Psoas muscle (tissue), 8 donors: ENCODE measurements around the gene ABCC6. TPM values are rescaled to one million over a fixed set of nuclear protein-coding genes. Genes with fewer than 3 reads are reported as not detected.
"Not testable (repeated sequence)": the region's sequence is repeated elsewhere in the genome, so short reads cannot be mapped to it uniquely, and the experiment has no call there.

Experiments
- ATAC-seq, 4 donors: fragments of 200-7000 bp; cut with Tn5 transposase; one replicate each; pipeline ENCODE4 v1.9.1; 2020; ENCODE audit warnings: moderate library complexity in 3 of 4, mild to moderate bottlenecking in 2 of 4
- DNase-seq, 2 donors: peaks; one replicate each; pipeline ENCODE4 v3.0.0-alpha.2; 2020
- H3K27ac ChIP-seq: fragments of 200-600 bp; one replicate; pipeline ENCODE4 v1.8.0; 2022
- H3K27me3 ChIP-seq, 3 donors: fragments of 200-600 bp in 1 of 3; one replicate each; pipeline versions ENCODE4 v1.6.1 to v1.8.0; 2013 to 2022; ENCODE audit warnings: low read length in 2 of 3, mild to moderate bottlenecking in 2 of 3, moderate library complexity in 1 of 3; ENCODE audit not compliant: insufficient read depth in 3 of 3
- H3K36me3 ChIP-seq, 2 donors: fragments of 200-600 bp in 1 of 2; one replicate each; pipeline versions ENCODE4 v1.6.1 to v1.8.0; 2013 to 2022; ENCODE audit warnings: low read depth in 1 of 2, mild to moderate bottlenecking in 1 of 2, moderate library complexity in 1 of 2; ENCODE audit not compliant: insufficient read depth in 1 of 2
- H3K4me1 ChIP-seq: fragments of 200-600 bp; one replicate; pipeline ENCODE4 v1.8.0; 2022
- H3K4me3 ChIP-seq: fragments of 200-600 bp; one replicate; pipeline ENCODE4 v1.8.0; 2022; ENCODE audit warnings: mild to moderate bottlenecking
- H3K9me3 ChIP-seq: fragments of 200-600 bp; one replicate; pipeline ENCODE4 v1.8.0; 2022
- WGBS, 3 donors: extraction: QIAGEN DNeasy Blood & Tissue Kit; methylation state at CpG; one replicate each; pipeline versions ENCODE4 v1.1.6 to v1.1.7; 2013; 5-methylcytosine and 5-hydroxymethylcytosine counted together
- intact Hi-C, 2 donors: fragments of 100-400 bp; cut with DNase I; formaldehyde crosslinking; loops; one replicate each; pipeline versions ENCODE4 v1.11.0 to v1.14.2; 2022
- polyA plus RNA-seq, 3 donors: library from polyadenylated mRNA; stranded (reverse); fragments of 200-250 nt; gene quantifications; one replicate each; pipeline ENCODE4 v1.2.3, GENCODE V29; 2013
- total RNA-seq, 4 donors: library from RNA; stranded (reverse); fragmentation: NEBNext Ultra II Directional in 2 of 4; extraction: Animal tissue kit (Norgen Biotek cat#: 25700) in 2 of 4; gene quantifications; one replicate each; pipeline versions ENCODE4 v1.2.1 to v1.2.4, GENCODE V29; 2021 to 2023
- TF ChIP-seq, protein P1 (sequence below): fragments of 200-600 bp; IDR thresholded peaks from one replicate; pipeline ENCODE4 v1.8.0; 2022; ENCODE audit warnings: antibody characterized with exemption
- donor health status: healthy with polysubstance abuse.
- donor health status: DM: no; HTN: no; CAD: no; lungs with moderate emphysema.
- donor health status: Bipolar disorder and iron deficiency.
- donor health status: healthy.
- donor health status: DM: yes; HTN: yes; CAD: no.
- donor health status: DM: no; HTN: no; CAD: no.
- donor health status: DM: no; HTN: no; CAD: no.
- donor health status: DM: yes; HTN: yes; CAD: no.

Gene ABCC6
- total and polyA plus RNA-seq, 7 donors, result 0.06 to 3.0 (median 0.32) TPM

DNA sequence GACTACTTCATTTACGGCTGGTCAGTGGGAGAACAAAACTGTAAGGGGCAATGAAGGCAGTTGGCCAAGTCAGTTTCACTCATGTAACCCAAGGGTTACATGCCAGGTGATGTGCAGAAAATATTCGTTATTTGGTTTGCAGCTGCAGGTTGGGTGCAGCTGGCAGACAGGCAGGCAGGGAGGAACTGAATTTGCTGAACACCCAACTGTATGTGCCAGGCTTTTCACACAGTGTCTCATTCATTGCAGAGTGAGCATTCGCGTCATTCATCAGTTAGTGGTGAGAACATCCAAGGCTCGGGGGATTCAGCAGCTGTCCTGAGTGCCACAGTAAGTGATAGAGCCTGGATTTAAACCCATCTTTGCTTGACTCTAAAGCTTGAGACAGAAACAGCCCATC is 59.7 kb downstream of the ABCC6 start:
- no peak overlapping the region for H3K4me3 ChIP-seq
- DNase-seq, result no peak

GRCh38 chr16:16163109-16163508 is 60.2 kb downstream of the ABCC6 start:
- Histone ChIP-seq H3K4me1 (no peaks in the 10 kb centered on the region), H3K27me3 (no peaks in the 10 kb centered on the region), H3K36me3 (no peaks in the 10 kb centered on the region), H3K27ac (no peak overlapping the region), H3K9me3 (no peaks in the 10 kb centered on the region), H3K4me3 (no peak overlapping the region)
- intact Hi-C loops, result no loop called here
- DNase-seq, result no peak
- no peak for ATAC-seq
- TF ChIP-seq, protein P1, sequence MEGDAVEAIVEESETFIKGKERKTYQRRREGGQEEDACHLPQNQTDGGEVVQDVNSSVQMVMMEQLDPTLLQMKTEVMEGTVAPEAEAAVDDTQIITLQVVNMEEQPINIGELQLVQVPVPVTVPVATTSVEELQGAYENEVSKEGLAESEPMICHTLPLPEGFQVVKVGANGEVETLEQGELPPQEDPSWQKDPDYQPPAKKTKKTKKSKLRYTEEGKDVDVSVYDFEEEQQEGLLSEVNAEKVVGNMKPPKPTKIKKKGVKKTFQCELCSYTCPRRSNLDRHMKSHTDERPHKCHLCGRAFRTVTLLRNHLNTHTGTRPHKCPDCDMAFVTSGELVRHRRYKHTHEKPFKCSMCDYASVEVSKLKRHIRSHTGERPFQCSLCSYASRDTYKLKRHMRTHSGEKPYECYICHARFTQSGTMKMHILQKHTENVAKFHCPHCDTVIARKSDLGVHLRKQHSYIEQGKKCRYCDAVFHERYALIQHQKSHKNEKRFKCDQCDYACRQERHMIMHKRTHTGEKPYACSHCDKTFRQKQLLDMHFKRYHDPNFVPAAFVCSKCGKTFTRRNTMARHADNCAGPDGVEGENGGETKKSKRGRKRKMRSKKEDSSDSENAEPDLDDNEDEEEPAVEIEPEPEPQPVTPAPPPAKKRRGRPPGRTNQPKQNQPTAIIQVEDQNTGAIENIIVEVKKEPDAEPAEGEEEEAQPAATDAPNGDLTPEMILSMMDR, result no peak
- 63 to 76% (median 63%) methylated on average over 4 of the region's 4 CpGs for WGBS, 3 donors

More for the DNA sequence above, 59.7 kb downstream of the ABCC6 start:
- Histone ChIP-seq H3K27ac (no peak overlapping the region), H3K4me1 (no peaks in the 10 kb centered on the region), H3K9me3 (no peaks in the 10 kb centered on the region), H3K36me3 (no peaks in the 10 kb centered on the region), H3K27me3 (no peaks in the 10 kb centered on the region)
- TF ChIP-seq, protein P1, result no peak
- ATAC-seq, result no peak
- intact Hi-C loops, result no loop called here
- WGBS, 3 donors, result 55 to 65% (median 64%) methylated on average over 5 of the region's 5 CpGs

DNA sequence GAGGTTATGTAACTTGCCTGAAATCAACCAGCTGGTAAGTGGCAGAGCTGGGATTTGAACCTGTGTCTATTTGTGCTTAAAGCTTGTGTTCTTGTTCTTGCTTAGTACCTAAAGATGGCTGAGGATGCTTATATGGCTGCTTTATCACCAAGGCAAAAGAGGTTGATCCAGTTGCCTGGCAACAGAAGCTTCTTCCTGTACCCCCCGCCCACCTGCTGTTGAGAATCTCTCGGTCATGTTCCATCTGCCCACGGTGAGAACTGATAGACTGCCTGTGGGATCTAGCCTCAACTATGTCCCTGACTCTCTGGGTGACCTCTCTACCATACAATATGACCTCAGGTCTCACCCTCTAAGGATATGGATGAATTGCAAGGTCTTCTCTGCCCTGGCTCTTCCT is 60.7 kb downstream of the ABCC6 start:
- H3K36me3 ChIP-seq, result no peaks in the 10 kb centered on the region
- 64 to 69% (median 68%) methylated on average over 3 of the region's 3 CpGs for WGBS, 3 donors
- intact Hi-C loops, result no loop called here
- no peaks in the 10 kb centered on the region for H3K9me3 ChIP-seq
- H3K4me3 ChIP-seq, result no peak overlapping the region
- no peaks in the 10 kb centered on the region for H3K4me1 ChIP-seq
- TF ChIP-seq, protein P1, result no peak
- ATAC-seq (no peak), DNase-seq (no peak)
- no peak overlapping the region for H3K27ac ChIP-seq
- no peaks in the 10 kb centered on the region for H3K27me3 ChIP-seq

- H3K27ac ChIP-seq, H3K9me3 ChIP-seq, H3K27me3 ChIP-seq, intact Hi-C loops, ATAC-seq, H3K36me3 ChIP-seq, H3K4me1 ChIP-seq, DNase-seq, H3K4me3 ChIP-seq: not testable (repeated sequence)
- 83 to 90% (median 87%) methylated on average over 5 of the region's 5 CpGs for WGBS, 3 donors
Measured at GRCh38 chr16:16161840-16162239, 61.5 kb downstream of the ABCC6 start.

GRCh38 chr16:16161319-16161718 is 62.0 kb downstream of the ABCC6 start:
- Histone ChIP-seq H3K4me1 (no peaks in the 10 kb centered on the region), H3K4me3 (no peak overlapping the region), H3K27ac (no peak overlapping the region), H3K27me3 (no peaks in the 10 kb centered on the region), H3K9me3 (no peaks in the 10 kb centered on the region), H3K36me3 (no peaks in the 10 kb centered on the region)
- 62 to 79% (median 69%) methylated on average over 5 of the region's 5 CpGs for WGBS, 3 donors
- intact Hi-C loops, result no loop called here
- TF ChIP-seq, protein P1, result no peak
- DNase-seq, result no peak
- no peak for ATAC-seq
